Brain microvascular endothelial cell (primary cell): ENCODE measurements around the gene EEFSEC.

ENCODE experiments used
- DNase-seq: peaks from one replicate; pipeline ENCODE4 v3.0.0-alpha.2; 2020
- H3K27ac ChIP-seq: fragments of 250-450 bp; sonication (Bioruptor Pico); 2 replicates; pipeline ENCODE4 v1.5.1; 2020; ENCODE audit warnings: mild to moderate bottlenecking, moderate library complexity
- H3K27me3 ChIP-seq: fragments of 250-450 bp; sonication (Bioruptor Pico); replicated peaks from 2 replicates; pipeline ENCODE4 v1.5.1; 2020; ENCODE audit warnings: mild to moderate bottlenecking
- H3K36me3 ChIP-seq: fragments of 250-450 bp; sonication (Bioruptor Pico); replicated peaks from 2 replicates; pipeline ENCODE4 v1.5.1; 2020; ENCODE audit warnings: mild to moderate bottlenecking
- H3K4me3 ChIP-seq: 2 replicates; pipeline ENCODE4 v1.5.1; 2011; ENCODE audit warnings: low read depth, mild to moderate bottlenecking, control low read depth, low read length, moderate library complexity
- in situ Hi-C: cut with HindIII; loops from 2 replicates; pipeline ENCODE4 v1.10.0; 2017; ENCODE audit warnings: low sequenced_read_pairs, low pct_ligation_motif_present
- TF ChIP-seq, protein P1 (sequence below): IDR thresholded peaks from 2 replicates; pipeline ENCODE4 v1.5.1; 2011; ENCODE audit warnings: low read depth, mild to moderate bottlenecking, moderate library complexity, low read length, control low read depth, inconsistent platforms; ENCODE audit errors: missing control alignments

EEFSEC gene

GRCh38 chr3:128282380-128283196 lies 129.3 kb downstream of the EEFSEC start:
- TF ChIP-seq, protein P1, sequence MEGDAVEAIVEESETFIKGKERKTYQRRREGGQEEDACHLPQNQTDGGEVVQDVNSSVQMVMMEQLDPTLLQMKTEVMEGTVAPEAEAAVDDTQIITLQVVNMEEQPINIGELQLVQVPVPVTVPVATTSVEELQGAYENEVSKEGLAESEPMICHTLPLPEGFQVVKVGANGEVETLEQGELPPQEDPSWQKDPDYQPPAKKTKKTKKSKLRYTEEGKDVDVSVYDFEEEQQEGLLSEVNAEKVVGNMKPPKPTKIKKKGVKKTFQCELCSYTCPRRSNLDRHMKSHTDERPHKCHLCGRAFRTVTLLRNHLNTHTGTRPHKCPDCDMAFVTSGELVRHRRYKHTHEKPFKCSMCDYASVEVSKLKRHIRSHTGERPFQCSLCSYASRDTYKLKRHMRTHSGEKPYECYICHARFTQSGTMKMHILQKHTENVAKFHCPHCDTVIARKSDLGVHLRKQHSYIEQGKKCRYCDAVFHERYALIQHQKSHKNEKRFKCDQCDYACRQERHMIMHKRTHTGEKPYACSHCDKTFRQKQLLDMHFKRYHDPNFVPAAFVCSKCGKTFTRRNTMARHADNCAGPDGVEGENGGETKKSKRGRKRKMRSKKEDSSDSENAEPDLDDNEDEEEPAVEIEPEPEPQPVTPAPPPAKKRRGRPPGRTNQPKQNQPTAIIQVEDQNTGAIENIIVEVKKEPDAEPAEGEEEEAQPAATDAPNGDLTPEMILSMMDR = no peak
- Histone ChIP-seq H3K27me3 (no peaks in the 10 kb centered on the region), H3K36me3 (no peaks in the 10 kb centered on the region), H3K4me3 (no peak overlapping the region), H3K27ac (no peak overlapping the region)
- DNase-seq = peak; percentile 11
- in situ Hi-C loops = no loop called here

GRCh38 chr3:128283421-128283820 lies 130.1 kb downstream of the EEFSEC start:
- TF ChIP-seq, protein P1 = no peak
- in situ Hi-C loops = no loop called here

GRCh38 chr3:128285042-128285966 lies 132.0 kb downstream of the EEFSEC start:
- Histone ChIP-seq H3K27ac (no peak overlapping the region), H3K4me3 (no peak overlapping the region), H3K27me3 (no peaks in the 10 kb centered on the region), H3K36me3 (no peaks in the 10 kb centered on the region)
- DNase-seq = no peak
- in situ Hi-C loops = no loop called here
- TF ChIP-seq, protein P1 = no peak

More at GRCh38 chr3:128283421-128283820, 130.1 kb downstream of the EEFSEC start:
- DNase-seq = no peak
- H3K36me3 ChIP-seq = no peaks in the 10 kb centered on the region
- no peak overlapping the region for H3K4me3 ChIP-seq
- H3K27me3 ChIP-seq = no peaks in the 10 kb centered on the region
- no peak overlapping the region for H3K27ac ChIP-seq

GRCh38 chr3:128285967-128286321 lies 132.7 kb downstream of the EEFSEC start:
- Histone ChIP-seq H3K4me3 (no peak overlapping the region), H3K27me3 (no peaks in the 10 kb centered on the region), H3K27ac (no peak overlapping the region), H3K36me3 (no peaks in the 10 kb centered on the region)
- TF ChIP-seq, protein P1 = no peak
- in situ Hi-C loops = no loop called here
- no peak for DNase-seq

- TF ChIP-seq, protein P1 = no peak
- no peaks in the 10 kb centered on the region for H3K36me3 ChIP-seq
- in situ Hi-C loops = no loop called here
These were observed 133.4 kb downstream of the EEFSEC start for GRCh38 chr3:128286691-128287090.

More at GRCh38 chr3:128286691-128287090, 133.4 kb downstream of the EEFSEC start:
- H3K4me3 ChIP-seq = no peak overlapping the region
- H3K27ac ChIP-seq = no peak overlapping the region
- H3K27me3 ChIP-seq = no peaks in the 10 kb centered on the region
- no peak for DNase-seq
